HG02870 (cell line): ENCODE measurements around the gene TMEM8B.
"Not testable (repeated sequence)": the region's sequence is repeated elsewhere in the genome, so short reads cannot be mapped to it uniquely, and the experiment has no call there.

Experiments used
- ATAC-seq: cut with Tn5 transposase; IDR thresholded peaks from one replicate; pipeline ENCODE4 v1.9.1; 2021; ENCODE audit warnings: mild to moderate bottlenecking, moderate library complexity; ENCODE audit not compliant: unreplicated experiment

TMEM8B gene

DNA sequence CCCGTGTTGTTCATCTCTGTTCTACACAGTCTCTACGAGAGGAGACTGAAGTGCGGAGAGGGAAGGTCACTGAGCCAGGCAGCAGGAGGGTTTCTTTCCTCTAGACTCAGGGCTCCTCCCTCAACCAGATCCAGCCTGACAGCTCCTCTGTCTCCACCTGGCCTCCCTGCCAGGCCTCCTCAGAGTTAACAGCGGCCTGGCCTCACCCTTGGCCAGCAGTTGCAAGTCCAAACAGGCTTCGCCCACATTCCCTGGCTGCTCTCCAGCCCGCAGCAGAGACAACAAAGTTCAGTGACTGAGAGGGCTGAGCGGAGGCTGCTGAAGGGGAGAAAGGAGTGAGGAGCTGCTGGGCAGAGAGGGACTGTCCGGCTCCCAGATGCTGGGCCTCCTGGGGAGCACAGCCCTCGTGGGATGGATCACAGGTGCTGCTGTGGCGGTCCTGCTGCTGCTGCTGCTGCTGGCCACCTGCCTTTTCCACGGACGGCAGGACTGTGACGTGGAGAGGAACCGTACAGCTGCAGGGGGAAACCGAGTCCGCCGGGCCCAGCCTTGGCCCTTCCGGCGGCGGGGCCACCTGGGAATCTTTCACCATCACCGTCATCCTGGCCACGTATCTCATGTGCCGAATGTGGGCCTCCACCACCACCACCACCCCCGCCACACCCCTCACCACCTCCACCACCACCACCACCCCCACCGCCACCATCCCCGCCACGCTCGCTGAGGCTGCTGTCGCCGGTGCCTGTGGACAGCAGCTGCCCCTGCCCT lies 77.1 kb downstream of the TMEM8B start, which contains the start of gene HRCT1:
HRCT1 (plus strand) TSS at position 291 of the 768 bp plus-strand sequence; CDS start at position 377, 86 bp downstream.
- no peak for ATAC-seq

DNA sequence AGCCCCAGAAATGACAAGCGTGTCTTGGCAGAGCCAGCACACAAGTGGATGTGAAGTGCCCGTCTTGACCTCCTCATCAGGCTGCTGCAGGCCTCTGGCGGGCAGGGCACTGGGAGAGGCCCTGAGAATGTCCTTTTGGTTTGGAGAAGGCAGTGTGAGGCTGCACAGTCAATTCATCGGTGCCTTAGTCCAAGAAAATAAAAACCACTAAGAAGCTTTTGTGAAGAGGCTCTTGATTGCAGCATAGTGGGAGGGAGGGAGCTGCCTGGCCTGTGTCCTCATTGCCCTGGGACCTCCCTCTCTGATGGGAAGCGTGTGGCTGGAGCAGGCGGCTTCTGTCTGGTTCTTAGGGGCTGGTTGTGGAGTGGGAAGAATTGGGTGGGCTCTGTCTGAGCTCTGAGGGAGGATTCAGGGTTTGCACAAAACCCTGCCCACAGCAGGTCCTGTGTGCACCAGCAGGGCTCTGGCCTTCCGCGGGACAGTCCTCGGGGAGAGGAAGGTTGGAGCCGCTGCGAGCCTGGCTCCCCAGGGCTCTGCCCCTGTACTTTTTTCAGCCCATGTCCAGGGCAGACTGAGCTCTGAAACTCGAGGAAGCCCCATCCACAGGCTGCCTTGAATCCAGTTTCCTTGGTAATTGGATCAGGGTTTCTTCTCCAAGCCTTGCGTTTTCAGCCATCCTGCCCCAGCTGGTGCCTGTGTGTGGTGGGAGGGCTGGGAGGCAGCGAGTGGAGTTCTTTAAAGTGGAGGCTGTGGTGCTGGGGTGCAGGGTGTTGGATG lies 78.1 kb downstream of the TMEM8B start:
- ATAC-seq, result no peak

DNA sequence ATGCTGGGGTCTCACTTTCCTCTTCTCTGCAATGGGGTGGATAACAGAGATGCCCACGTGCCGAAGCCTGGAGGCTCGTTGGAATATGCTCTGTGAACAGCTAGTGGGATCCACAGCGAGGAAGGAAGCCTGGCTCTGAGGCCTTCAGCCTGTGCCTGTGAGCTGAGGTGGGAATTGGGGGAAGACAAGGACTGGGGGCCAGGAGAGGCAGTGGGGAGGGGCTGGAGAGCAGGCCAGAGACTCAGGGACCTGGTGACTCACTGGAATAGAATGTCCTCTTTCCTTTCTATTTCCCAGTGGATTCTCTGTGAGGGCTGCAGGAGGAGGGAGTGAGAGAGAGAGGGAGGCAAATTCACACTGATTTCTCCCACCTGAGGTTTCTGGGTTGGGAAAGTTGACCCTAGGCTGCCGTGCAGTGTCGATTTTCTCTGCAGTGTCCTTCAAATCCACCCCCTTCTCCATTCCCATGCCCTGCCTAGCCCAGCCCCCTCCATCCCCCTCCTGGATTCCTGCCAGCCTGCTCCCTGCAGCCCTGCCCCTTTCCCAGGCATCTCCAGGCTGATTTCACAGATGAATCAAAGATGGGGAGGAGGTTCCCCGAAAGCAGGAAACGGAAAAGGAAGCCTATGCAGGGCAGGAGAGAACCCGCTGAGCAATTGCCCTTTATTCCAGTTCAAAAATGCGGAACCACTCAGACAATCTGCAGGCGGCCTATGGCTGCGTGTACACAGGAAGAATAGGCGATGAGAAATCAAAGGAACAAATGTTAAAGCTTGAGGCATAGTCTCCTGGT lies 78.9 kb downstream of the TMEM8B start:
- no peak for ATAC-seq

- no peak for ATAC-seq
These were observed 79.6 kb downstream of the TMEM8B start for GRCh38 chr9:35908504-35909125.

GRCh38 chr9:35909274-35909673 lies 80.2 kb downstream of the TMEM8B start, which contains the start of gene SPAAR:
Gene SPAAR (plus strand): TSS chr9:35909490. CDS start chr9:35910464, 974 bp downstream.
- ATAC-seq, result no peak

GRCh38 chr9:35909687-35910612 lies 80.9 kb downstream of the TMEM8B start:
- ATAC-seq, result no peak

- no peak for ATAC-seq
These were observed 81.8 kb downstream of the TMEM8B start for GRCh38 chr9:35910613-35911359.

- ATAC-seq, result no peak
These were observed 82.7 kb downstream of the TMEM8B start for GRCh38 chr9:35911690-35912089.

DNA sequence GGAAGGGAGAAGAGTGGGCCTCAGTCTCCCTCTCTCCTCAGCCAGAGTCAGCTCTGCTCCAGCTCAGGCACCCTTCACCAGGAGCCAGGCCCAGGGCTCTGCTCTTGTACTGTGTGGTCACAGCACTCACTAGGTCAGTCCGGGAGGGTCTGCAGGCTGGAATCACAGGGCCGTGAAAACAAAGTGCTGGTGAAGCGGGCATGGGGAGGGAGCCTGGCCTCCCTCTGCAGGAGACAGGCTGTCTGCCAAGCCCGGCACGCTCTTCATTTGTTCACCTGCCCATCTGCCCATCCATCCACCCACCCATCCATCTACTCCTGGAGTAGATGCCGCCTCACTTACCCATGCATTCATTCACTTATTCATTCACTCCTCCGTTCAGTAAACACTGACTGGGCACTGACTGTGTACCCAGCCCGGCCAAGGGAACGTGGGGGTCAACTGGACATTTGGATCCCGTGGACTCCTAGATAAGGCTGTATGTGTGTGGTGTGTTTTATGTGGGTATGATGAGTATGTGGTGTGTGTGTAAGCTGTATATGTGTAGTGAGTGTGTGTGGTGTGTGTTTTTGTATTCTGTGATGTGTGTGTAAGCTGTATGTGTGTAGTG lies 83.9 kb downstream of the TMEM8B start:
- no peak for ATAC-seq

DNA sequence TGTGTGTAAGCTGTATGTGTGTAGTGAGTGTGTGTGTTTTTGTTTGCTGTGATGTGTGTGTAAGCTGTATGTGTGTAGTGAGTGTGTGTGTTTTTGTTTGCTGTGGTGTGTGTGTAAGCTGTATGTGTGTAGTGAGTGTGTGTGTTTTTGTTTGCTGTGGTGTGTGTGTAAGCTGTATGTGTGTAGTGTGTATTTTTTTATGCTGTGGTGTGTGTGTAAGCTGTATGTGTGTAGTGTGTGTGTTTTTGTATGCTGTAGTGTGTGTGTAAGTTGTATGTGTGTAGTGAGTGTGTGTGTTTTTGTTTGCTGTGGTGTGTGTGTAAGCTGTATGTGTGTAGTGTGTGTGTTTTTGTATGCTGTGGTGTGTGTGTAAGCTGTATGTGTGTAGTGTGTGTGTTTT lies 84.4 kb downstream of the TMEM8B start:
- not testable (repeated sequence) for ATAC-seq

GRCh38 chr9:35914301-35914807 lies 85.3 kb downstream of the TMEM8B start:
- no peak for ATAC-seq
